Measurements from ENCODE around the gene PARD6G.

- TF ChIP-seq CTCF (IDR thresholded peaks at IDR 0.05 in 2 of 3, conservative IDR thresholded peaks at IDR 0.05 in 1 of 3; ENCODE audit: control insufficient read depth in 2 of 3, extremely low read depth in 1 of 3, insufficient read depth in 1 of 3, low read depth in 3 of 3, low read length in 3 of 3) (no peak), EP300 (IDR thresholded peaks at IDR 0.05; ENCODE audit: borderline replicate concordance in 1 of 2, control insufficient read depth in 1 of 2, low read depth in 2 of 2, low read length in 2 of 2) (no peak), LARP7 (IDR thresholded peaks at IDR 0.05) (no peak), NFYB (IDR thresholded peaks at IDR 0.05; ENCODE audit: insufficient read depth, low read depth, low read length) (no peak), BCL11A (IDR thresholded peaks at IDR 0.05; ENCODE audit: low read depth, low read length) (no peak), MXI1 (IDR thresholded peaks at IDR 0.05; ENCODE audit: low read depth, low read length) (no peak), POLR2AphosphoS5 (IDR thresholded peaks at IDR 0.05; ENCODE audit: low read length) (no peak), REST (IDR thresholded peaks at IDR 0.05; ENCODE audit: low read depth, low read length) (no peak), SPI1 (IDR thresholded peaks at IDR 0.05; ENCODE audit: borderline replicate concordance, insufficient read depth, low read depth, low read length) (no peak), RAD21 (IDR thresholded peaks at IDR 0.05; ENCODE audit: insufficient read depth, low read depth, low read length) (no peak), EZH2 (IDR thresholded peaks at IDR 0.05; ENCODE audit: borderline replicate concordance, control insufficient read depth, low read depth, low read length) (no peak), ATF2 (IDR thresholded peaks at IDR 0.05; ENCODE audit: low read length) (no peak), CEBPZ (IDR thresholded peaks at IDR 0.05; ENCODE audit: low read depth, low read length) (no peak), MTA2 (IDR thresholded peaks at IDR 0.05; ENCODE audit: low read depth) (no peak)
Observed at GRCh38 chr18:80250740-80251364, 3.5 kb upstream of the PARD6G start.

All from GM12878 (cell line).